ENCODE measurements around the gene PTPRE.

DNA sequence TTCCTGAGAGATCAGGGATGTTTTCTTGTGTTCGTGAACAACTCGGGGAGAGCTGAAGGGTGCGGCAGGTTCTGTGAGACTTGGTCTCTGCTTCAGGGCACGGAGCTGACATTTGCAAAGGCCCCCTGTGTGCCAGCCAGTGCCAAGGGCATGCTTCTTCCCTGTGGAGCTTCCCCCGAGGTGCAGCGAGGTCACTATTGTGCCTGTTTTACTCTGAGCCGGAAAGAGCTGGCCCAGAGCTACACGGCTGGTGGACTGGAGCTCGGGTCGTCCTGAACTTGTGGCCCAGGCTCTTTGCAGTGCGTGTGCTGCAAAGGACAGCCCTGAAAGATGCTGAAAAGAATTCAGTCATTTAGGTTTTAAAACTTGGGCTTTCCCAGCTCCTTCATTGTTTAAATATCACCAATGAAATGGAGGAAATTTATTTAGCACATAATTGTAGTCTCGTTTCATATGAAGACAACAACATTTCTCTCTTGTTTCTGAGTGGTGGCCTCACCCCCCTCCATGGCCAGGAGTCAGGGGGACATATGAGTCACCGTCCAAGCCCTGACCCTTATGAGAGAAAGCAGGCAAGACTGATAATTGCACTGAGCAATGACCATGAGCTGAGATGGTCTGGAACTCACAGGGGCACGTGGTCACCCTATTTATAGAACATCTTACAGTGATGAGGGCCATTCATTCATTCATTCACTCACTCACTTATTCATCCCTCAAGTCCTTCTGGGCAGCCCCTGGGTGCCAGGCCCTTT is 102.6 kb downstream of the PTPRE start:
- TF ChIP-seq, protein P1, sequence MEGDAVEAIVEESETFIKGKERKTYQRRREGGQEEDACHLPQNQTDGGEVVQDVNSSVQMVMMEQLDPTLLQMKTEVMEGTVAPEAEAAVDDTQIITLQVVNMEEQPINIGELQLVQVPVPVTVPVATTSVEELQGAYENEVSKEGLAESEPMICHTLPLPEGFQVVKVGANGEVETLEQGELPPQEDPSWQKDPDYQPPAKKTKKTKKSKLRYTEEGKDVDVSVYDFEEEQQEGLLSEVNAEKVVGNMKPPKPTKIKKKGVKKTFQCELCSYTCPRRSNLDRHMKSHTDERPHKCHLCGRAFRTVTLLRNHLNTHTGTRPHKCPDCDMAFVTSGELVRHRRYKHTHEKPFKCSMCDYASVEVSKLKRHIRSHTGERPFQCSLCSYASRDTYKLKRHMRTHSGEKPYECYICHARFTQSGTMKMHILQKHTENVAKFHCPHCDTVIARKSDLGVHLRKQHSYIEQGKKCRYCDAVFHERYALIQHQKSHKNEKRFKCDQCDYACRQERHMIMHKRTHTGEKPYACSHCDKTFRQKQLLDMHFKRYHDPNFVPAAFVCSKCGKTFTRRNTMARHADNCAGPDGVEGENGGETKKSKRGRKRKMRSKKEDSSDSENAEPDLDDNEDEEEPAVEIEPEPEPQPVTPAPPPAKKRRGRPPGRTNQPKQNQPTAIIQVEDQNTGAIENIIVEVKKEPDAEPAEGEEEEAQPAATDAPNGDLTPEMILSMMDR (conservative IDR thresholded peaks at IDR 0.05; ENCODE audit: low read depth, low read length) = no peak
- TF ChIP-seq CEBPB (IDR thresholded peaks at IDR 0.05; ENCODE audit: low read depth, low read length) (no peak), RAD21 (IDR thresholded peaks at IDR 0.05; ENCODE audit: low read length) (no peak), NFE2L2 (IDR thresholded peaks at IDR 0.05; ENCODE audit: low read depth, low read length) (no peak), POLR2A (IDR thresholded peaks at IDR 0.05; ENCODE audit: low read depth, low read length) (no peak), MXI1 (IDR thresholded peaks at IDR 0.05; ENCODE audit: borderline replicate concordance, low read depth, low read length) (no peak), RCOR1 (IDR thresholded peaks at IDR 0.05; ENCODE audit: insufficient replicate concordance, low read length) (no peak), RFX5 (IDR thresholded peaks at IDR 0.05; ENCODE audit: low read depth, low read length) (no peak)
- TF ChIP-seq, protein P2, sequence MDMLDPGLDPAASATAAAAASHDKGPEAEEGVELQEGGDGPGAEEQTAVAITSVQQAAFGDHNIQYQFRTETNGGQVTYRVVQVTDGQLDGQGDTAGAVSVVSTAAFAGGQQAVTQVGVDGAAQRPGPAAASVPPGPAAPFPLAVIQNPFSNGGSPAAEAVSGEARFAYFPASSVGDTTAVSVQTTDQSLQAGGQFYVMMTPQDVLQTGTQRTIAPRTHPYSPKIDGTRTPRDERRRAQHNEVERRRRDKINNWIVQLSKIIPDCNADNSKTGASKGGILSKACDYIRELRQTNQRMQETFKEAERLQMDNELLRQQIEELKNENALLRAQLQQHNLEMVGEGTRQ (IDR thresholded peaks at IDR 0.05; ENCODE audit: low read depth, low read length) = peak; percentile 57
